Kidney (tissue), 14 donors: ENCODE results near the gene ADGRL1. TPM values are rescaled to one million over a fixed set of nuclear protein-coding genes. Genes with fewer than 3 reads are reported as not detected.

Experiments
- DNase-seq, 5 donors: peaks; one replicate each; pipeline ENCODE4 v3.0.0-alpha.2; 2013 to 2020
- FAIRE-seq: peaks from 2 replicates; lab custom pipeline; 2012; peaks lifted over from hg19 to GRCh38; lab: Jason Lieb, UNC
- H3K27ac ChIP-seq, 2 donors: one replicate each; pipeline ENCODE4 v1.7.0; 2013; ENCODE audit warnings: low read depth in 2 of 2, low read length in 2 of 2, inconsistent platforms in 1 of 2
- H3K27me3 ChIP-seq: one replicate; pipeline ENCODE4 v1.7.1; 2013; ENCODE audit warnings: low read length, inconsistent platforms; ENCODE audit not compliant: control insufficient read depth, insufficient read depth
- H3K36me3 ChIP-seq, 3 donors: one replicate each; pipeline versions ENCODE4 v1.7.0 to v1.7.1; 2013; ENCODE audit warnings: low read length in 3 of 3, control low read depth in 1 of 3, inconsistent platforms in 1 of 3; ENCODE audit not compliant: insufficient read depth in 3 of 3, control insufficient read depth in 2 of 3
- H3K4me1 ChIP-seq, 3 donors: one replicate each; pipeline versions ENCODE4 v1.7.0 to v1.7.1; 2013; ENCODE audit warnings: low read length in 3 of 3, inconsistent platforms in 1 of 3, low read depth in 1 of 3; ENCODE audit not compliant: control insufficient read depth in 2 of 3, insufficient read depth in 2 of 3
- H3K4me3 ChIP-seq, 3 donors: one replicate each; pipeline versions ENCODE4 v1.7.0 to v1.8.1; 2013; ENCODE audit warnings: low read length in 3 of 3, control low read depth in 1 of 3, inconsistent platforms in 1 of 3
- H3K9ac ChIP-seq, 3 donors: one replicate each; pipeline versions ENCODE4 v1.7.0 to v1.7.1; 2013; ENCODE audit warnings: low read length in 3 of 3, control low read depth in 1 of 3, inconsistent platforms in 1 of 3
- H3K9me3 ChIP-seq, 3 donors: one replicate each; pipeline versions ENCODE4 v1.7.0 to v1.7.1; 2013; ENCODE audit warnings: low read length in 3 of 3, control low read depth in 1 of 3, inconsistent platforms in 1 of 3; ENCODE audit not compliant: control insufficient read depth in 2 of 3, insufficient read depth in 1 of 3
- CTCF ChIP-seq: IDR thresholded peaks from 3 replicates; pipeline ENCODE4 v1.5.1; 2012; ENCODE audit warnings: mild to moderate bottlenecking, moderate library complexity, borderline replicate concordance; ENCODE audit not compliant: insufficient read depth; ENCODE audit errors: extremely low read depth
- intact Hi-C: fragments of 100-400 bp; cut with DNase I; formaldehyde crosslinking; loops from one replicate; pipeline ENCODE4 v1.11.1; 2022
- polyA plus RNA-seq: library from polyadenylated mRNA; stranded (reverse); fragments of 350-450 nt; fragmentation: Illumina TruSeq; extraction: RNeasy Lipid Tissue Mini Kit (QIAGEN cat#74804); gene quantifications from one replicate; pipeline ENCODE4 v1.2.3, GENCODE V29; 2014; ENCODE audit warnings: low read depth, low replicate concordance; ENCODE audit not compliant: insufficient read depth
- total RNA-seq: library from RNA; stranded (reverse); fragmentation: NEBNext Ultra II Directional; extraction: Animal tissue kit (Norgen Biotek cat#: 25700); gene quantifications from one replicate; pipeline ENCODE4 v1.2.1, GENCODE V29; 2021
- donor health status: control.
- donor health status: control.
- donor health status: control.
- donor health status: control.
- donor health status: control.
- donor health status: DM: yes; HTN: yes; CAD: no.
- donor health status: Normal renal cell carcinoma (clear cell type).

Gene ADGRL1
- total and polyA plus RNA-seq, 2 donors from 2014 or later: 6.3 to 30.2 TPM

- DNase-seq (peak in 1 of 5 donors; percentile 33), FAIRE-seq (no peak)
- Histone ChIP-seq H3K9me3 (no peaks in the 10 kb centered on the region), H3K4me1 (no peaks in the 10 kb centered on the region), H3K4me3 (no peak overlapping the region), H3K27me3 (no peaks in the 10 kb centered on the region), H3K9ac (no peak overlapping the region), H3K36me3 (peaks cover 0 to 2% (median 0%) of the 10 kb centered on the region in 3 donors), H3K27ac (no peak overlapping the region)
- no peak for TF ChIP-seq CTCF
- intact Hi-C loops: no loop called here
These were observed 47.5 kb downstream of the ADGRL1 start for GRCh38 chr19:14158276-14159023.

DNA sequence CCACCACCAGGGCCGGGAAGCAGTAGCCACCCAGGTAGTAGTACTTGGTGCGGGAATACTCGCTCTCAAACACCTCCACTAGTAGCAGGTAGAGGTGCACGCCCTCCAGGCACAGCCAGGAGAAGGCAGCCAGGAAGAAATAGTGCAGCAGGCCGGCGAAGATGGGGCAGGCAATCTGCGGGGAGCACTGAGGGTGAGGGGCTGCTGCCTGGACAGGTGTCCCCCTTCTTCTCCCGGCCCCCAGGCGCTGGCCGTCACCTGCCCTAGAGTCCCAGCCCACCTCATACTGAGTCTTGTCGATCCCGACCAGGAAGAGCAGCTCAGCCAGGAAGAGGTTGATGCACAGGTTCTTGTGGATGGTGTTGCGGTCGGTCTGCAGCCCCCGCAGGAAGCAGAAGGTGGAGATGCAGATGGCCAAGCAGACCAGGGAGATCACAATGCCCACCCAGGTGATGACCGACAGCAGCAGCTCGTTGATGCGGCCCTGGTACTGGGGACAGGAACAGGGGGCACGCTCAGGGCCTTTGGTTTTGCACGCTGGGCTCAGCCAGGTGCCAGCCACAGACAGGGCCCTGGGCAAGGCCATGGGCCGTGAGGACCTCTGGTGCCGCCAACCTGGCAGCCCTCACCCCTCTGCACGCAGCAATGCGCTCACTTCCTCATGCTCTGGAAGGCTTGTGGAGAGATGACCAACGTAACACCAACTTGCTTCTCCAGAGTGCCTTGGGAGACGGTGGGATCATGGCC is 48.8 kb downstream of the ADGRL1 start:
- TF ChIP-seq CTCF: no peak
- DNase-seq (no peak), FAIRE-seq (no peak)
- intact Hi-C loops: no loop called here
- Histone ChIP-seq H3K4me3 (no peak overlapping the region), H3K36me3 (peaks cover 0 to 2% (median 0%) of the 10 kb centered on the region in 3 donors), H3K4me1 (no peaks in the 10 kb centered on the region), H3K27me3 (no peaks in the 10 kb centered on the region), H3K27ac (no peak overlapping the region), H3K9me3 (no peaks in the 10 kb centered on the region), H3K9ac (no peak overlapping the region)

DNA sequence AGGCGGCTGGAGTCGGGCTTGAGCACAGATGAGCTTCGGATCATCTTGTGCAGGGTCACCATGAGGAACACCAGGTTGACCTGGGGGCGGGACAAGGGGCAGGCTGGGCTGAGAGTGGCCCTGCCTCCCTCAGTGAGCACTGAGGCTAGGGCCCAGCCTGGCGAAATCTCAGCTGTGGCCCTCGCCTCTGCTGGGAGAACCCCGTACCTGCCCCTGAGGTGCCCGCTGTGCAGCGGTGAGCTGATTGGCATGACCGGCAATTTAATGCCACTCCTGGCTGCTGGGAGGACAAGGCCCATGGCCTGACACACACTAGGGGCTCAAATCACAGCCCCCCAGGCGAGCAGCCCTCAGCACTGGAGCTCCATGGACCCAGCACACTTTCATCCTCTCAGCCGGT is 49.8 kb downstream of the ADGRL1 start:
- FAIRE-seq: no peak
- no peaks in the 10 kb centered on the region for H3K27me3 ChIP-seq
- no peak overlapping the region for H3K27ac ChIP-seq
- peaks cover 0 to 2% (median 0%) of the 10 kb centered on the region in 3 donors for H3K36me3 ChIP-seq
- H3K9me3 ChIP-seq: no peaks in the 10 kb centered on the region
- no peaks in the 10 kb centered on the region for H3K4me1 ChIP-seq
- no peak overlapping the region for H3K4me3 ChIP-seq
- intact Hi-C loops: no loop called here
- DNase-seq: no peak
- TF ChIP-seq CTCF: no peak
- H3K9ac ChIP-seq: no peak overlapping the region
